H4 (cell line): ENCODE data around the gene ZNF205. TPM values are rescaled to one million over a fixed set of nuclear protein-coding genes. Genes with fewer than 3 reads are reported as not detected.
"Not testable (repeated sequence)": the region's sequence is repeated elsewhere in the genome, so short reads cannot be mapped to it uniquely, and the experiment has no call there.

ENCODE experiments used
- DNase-seq: peaks from one replicate; pipeline ENCODE4 v3.0.0-alpha.2; 2015; ENCODE audit warnings: low spot score
- total RNA-seq: library from RNA; depleted of rRNA; stranded (reverse); fragments of >200 nt; shearing (Covaris generic); gene quantifications from 2 replicates; pipeline ENCODE4 v1.2.3, GENCODE V29; 2014; rRNA removed

ZNF205 gene
- total RNA-seq, result 5.2 and 8.6 TPM in 2 replicates

- peak; percentile 65 for DNase-seq
Measured at GRCh38 chr16:3112058-3112880, at the start of gene ZNF205. TSS of gene ZNF205 (plus strand) at chr16:3112586. CDS start at chr16:3113431, 845 bp downstream.

GRCh38 chr16:3063625-3064386, 48.6 kb upstream of the ZNF205 start:
- DNase-seq, result no peak

- peak; percentile 69 for DNase-seq
Measured at GRCh38 chr16:3065069-3065741, 47.2 kb upstream of the ZNF205 start, which contains the start of gene IL32. TSS of gene IL32 (plus strand) at chr16:3065640. CDS start at chr16:3065812, 172 bp downstream.

- DNase-seq, result no peak
Measured at GRCh38 chr16:3065742-3066439, 46.5 kb upstream of the ZNF205 start.

GRCh38 chr16:3066440-3066748, 46.0 kb upstream of the ZNF205 start:
- DNase-seq, result no peak

- no peak for DNase-seq
Measured at GRCh38 chr16:3068487-3068886, 43.9 kb upstream of the ZNF205 start.

GRCh38 chr16:3069146-3069545, 43.2 kb upstream of the ZNF205 start:
- not testable (repeated sequence) for DNase-seq

- no peak for DNase-seq
Measured at GRCh38 chr16:3070608-3071111, 41.7 kb upstream of the ZNF205 start.

GRCh38 chr16:3071655-3072054, 40.7 kb upstream of the ZNF205 start:
- no peak for DNase-seq

- DNase-seq, result not testable (repeated sequence)
Measured at GRCh38 chr16:3072148-3072547, 40.2 kb upstream of the ZNF205 start.

GRCh38 chr16:3072576-3073263, 39.7 kb upstream of the ZNF205 start:
- not testable (repeated sequence) for DNase-seq

- no peak for DNase-seq
Measured at GRCh38 chr16:3073448-3073847, 38.9 kb upstream of the ZNF205 start.

GRCh38 chr16:3074860-3075522, 37.4 kb upstream of the ZNF205 start:
- no peak for DNase-seq

GRCh38 chr16:3075523-3075915, 36.9 kb upstream of the ZNF205 start:
- no peak for DNase-seq

GRCh38 chr16:3075946-3076345, 36.4 kb upstream of the ZNF205 start:
- DNase-seq, result not testable (repeated sequence)

- no peak for DNase-seq
Measured at GRCh38 chr16:3076577-3076976, 35.8 kb upstream of the ZNF205 start.

GRCh38 chr16:3080024-3080423, 32.4 kb upstream of the ZNF205 start:
- DNase-seq, result no peak

- DNase-seq, result not testable (repeated sequence)
Measured at GRCh38 chr16:3081957-3082356, 30.4 kb upstream of the ZNF205 start.

GRCh38 chr16:3083408-3083807, 29.0 kb upstream of the ZNF205 start:
- not testable (repeated sequence) for DNase-seq

- DNase-seq, result no peak
Measured at GRCh38 chr16:3084491-3084890, 27.9 kb upstream of the ZNF205 start.
